ENCODE data around the gene HYCC1.
A peak's percentile ranks its signal among the peaks of the same experiment; 100 is the strongest.

- TF ChIP-seq CTCF (IDR thresholded peaks at IDR 0.05 in 2 of 3, conservative IDR thresholded peaks at IDR 0.05 in 1 of 3; ENCODE audit: borderline replicate concordance in 1 of 3, insufficient read depth in 1 of 3, low read depth in 2 of 3, low read length in 2 of 3) (peak in 2 of 3 experiments; percentile 48 to 51; a peak in 4 of 6 replicates), EZH2 (IDR thresholded peaks at IDR 0.05) (no peak), POLR2A (IDR thresholded peaks at IDR 0.05; ENCODE audit: borderline replicate concordance, extremely low read depth, insufficient read depth, insufficient read length) (peak; percentile 89), ATF3 (IDR thresholded peaks at IDR 0.05) (no peak), EZH2phosphoT487 (IDR thresholded peaks at IDR 0.05; ENCODE audit: borderline replicate concordance) (no peak), REST (IDR thresholded peaks at IDR 0.05; ENCODE audit: low read depth) (no peak), POLR2AphosphoS5 (IDR thresholded peaks at IDR 0.05; ENCODE audit: low read depth, low read length) (peak; percentile 97), YY1 (IDR thresholded peaks at IDR 0.05; ENCODE audit: extremely low read depth, insufficient replicate concordance, low read depth, low read length) (peak; percentile 53)
These were observed at the start of gene HYCC1 for GRCh38 chr7:23013715-23014649.
